Heart left ventricle (tissue), 13 donors: ENCODE measurements around the gene GNA15.

Experiments
- CTCF ChIP-seq, 12 donors: fragments of 200-600 bp; sonication (generic) in 4 of 12; IDR thresholded peaks; one replicate each; pipeline versions ENCODE4 v1.5.0 to v1.8.0; 2018 to 2022; ENCODE audit warnings: antibody characterized with exemption in 12 of 12, mild to moderate bottlenecking in 5 of 12
- POLR2A ChIP-seq, 2 donors: fragments of 450-650 bp; IDR thresholded peaks; one replicate each; pipeline ENCODE4 v1.6.1; 2017; ENCODE audit warnings: antibody characterized with exemption in 2 of 2, mild to moderate bottlenecking in 2 of 2, moderate library complexity in 2 of 2
- donor health status: ischemic (EF 13 %, LVEDD 7.1; RV severe dilation, severe dysfunction).
- donor health status: DM: no; HTN: yes; CAD: no.
- donor health status: DM: no; HTN: no; CAD: no.
- donor health status: ischemic (EF 25% LVEDD 6.9; RV normal size, moderate dysfunction).
- donor health status: ischemic (EF 25% LVEDD 5.7; RV mildly dilated, moderate dysfunction).
- donor health status: ischemic (EF 35%, LVEDD 5.7; RV mildly dilated, moderate dysfunction).
- donor health status: nonischemic (EF 11% LVEDD 7.7; RV severe dilation, severe dysfunction).
- donor health status: DM: yes; HTN: yes; CAD: no.
- donor health status: PGD.
- donor health status: ischemic (EF 29% LVEDD 5.4; RV normal size, mild dysfunction).
- donor health status: nonischemic (EF 23%, LVEDD 6.1; RV moderate dilation, normal function).

- TF ChIP-seq CTCF (IDR thresholded peaks at IDR 0.05) = no peak
- TF ChIP-seq POLR2A (IDR thresholded peaks at IDR 0.05) = no peak
These were observed 7.0 kb downstream of the GNA15 start for GRCh38 chr19:3142781-3143337.
